ENCODE measurements around the gene SUSD1.
"Not testable (repeated sequence)": the region's sequence is repeated elsewhere in the genome, so short reads cannot be mapped to it uniquely, and the experiment has no call there.

The SUSD1 gene

DNA sequence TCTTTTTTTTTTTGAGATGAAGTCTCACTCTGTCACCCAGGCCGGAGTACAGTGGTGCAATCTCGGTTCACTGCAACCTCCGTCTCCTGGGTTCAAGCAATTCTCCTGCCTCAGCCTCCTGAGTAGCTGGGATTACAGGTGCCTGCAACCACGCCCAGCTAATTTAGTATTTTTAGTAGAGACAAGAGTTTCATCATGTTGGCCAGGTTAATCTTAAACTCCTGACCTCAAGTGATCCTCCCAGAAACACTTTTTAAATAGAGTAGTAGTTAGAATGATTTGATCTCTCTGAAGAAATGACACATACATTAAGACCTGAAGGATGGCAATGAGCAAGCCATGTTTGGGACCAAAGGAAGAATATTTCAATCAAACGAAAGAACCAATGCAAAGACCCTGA lies 46.7 kb downstream of the SUSD1 start:
- DNase-seq = not testable (repeated sequence)

DNA sequence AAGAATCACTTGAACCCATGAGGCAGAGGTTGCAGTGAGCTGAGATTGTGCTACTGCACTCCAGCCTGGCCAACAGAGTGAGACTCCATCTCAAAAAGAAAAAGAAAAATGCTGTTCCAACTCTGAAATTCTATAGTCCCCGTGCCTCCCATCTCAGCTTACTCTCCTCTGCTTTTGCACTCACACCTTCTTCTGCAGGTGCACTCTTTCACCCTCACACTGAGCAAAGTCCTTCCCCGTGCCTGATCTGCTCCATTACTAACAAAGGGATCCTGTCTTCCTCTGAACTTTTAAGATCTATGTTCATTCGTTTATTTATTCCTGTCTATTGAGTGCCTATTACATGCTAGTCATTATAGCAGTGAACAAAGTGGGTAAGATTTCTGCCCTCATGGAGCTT lies 47.8 kb downstream of the SUSD1 start:
- no peak for DNase-seq

DNA sequence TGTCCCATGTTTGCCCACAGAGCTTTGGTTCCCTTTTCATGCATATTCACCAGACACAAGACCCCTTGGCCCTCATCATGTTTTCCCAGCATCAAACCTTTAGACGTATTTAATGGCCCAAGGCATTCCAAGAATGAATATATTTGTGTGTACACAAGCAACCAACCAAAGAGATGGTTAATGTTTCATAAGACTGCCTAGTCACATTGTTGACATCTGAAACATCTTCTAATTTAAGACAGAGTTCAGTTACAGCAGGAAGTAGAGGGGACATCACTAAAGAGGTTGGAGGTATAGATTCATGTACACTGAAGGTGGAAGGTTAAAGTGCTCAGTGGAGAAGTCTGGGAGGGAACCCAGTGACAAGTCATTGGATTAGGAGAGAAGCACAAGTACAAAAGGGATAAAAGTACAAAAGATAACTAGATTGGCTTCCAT lies 49.1 kb downstream of the SUSD1 start:
- no peak for DNase-seq

DNA sequence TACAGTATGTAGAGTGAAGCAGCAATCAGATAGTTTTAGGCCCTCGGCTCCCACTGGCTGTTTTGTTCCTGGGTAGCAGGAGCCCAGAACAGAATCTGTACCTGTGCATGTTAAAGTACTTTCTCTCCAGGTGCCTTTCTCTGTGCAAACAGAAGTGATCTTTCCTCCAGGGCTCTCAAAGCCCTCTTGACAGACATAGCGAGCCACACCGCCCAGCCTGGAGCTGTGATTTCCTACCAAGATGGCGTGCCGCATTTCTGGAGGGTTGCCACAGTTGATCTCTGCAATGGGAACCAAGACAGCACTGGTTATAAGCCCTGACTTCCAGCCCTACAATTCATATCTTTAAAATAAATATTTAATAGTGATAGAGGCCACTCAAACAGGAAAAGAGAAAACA lies 50.9 kb downstream of the SUSD1 start:
- no peak for DNase-seq

GRCh38 chr9:112121633-112122032 lies 53.5 kb downstream of the SUSD1 start:
- no peak for DNase-seq

GRCh38 chr9:112120439-112120925 lies 54.6 kb downstream of the SUSD1 start:
- DNase-seq = no peak

- DNase-seq = no peak
These were observed 55.1 kb downstream of the SUSD1 start for GRCh38 chr9:112120030-112120341.

- DNase-seq = no peak
These were observed 55.7 kb downstream of the SUSD1 start for GRCh38 chr9:112119225-112120029.

DNA sequence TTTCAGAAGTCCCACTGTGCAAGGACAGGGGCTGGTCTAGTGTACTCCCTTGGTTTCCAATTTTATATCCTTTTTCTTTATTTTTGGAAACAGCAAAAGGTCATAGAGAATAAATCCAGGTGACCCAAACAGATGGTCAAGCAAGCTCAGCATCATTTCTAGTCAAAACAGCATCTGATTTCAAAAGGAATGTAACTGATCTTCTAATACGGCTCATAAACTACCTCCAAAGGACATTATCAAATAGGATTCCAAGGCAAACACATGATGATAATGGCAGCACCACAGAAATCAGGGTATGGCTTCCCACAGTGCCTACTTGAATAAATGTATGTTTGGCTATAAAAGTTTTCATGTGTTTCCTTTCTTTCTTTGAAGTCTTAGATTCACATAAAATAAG lies 57.1 kb downstream of the SUSD1 start:
- no peak for DNase-seq

DNA sequence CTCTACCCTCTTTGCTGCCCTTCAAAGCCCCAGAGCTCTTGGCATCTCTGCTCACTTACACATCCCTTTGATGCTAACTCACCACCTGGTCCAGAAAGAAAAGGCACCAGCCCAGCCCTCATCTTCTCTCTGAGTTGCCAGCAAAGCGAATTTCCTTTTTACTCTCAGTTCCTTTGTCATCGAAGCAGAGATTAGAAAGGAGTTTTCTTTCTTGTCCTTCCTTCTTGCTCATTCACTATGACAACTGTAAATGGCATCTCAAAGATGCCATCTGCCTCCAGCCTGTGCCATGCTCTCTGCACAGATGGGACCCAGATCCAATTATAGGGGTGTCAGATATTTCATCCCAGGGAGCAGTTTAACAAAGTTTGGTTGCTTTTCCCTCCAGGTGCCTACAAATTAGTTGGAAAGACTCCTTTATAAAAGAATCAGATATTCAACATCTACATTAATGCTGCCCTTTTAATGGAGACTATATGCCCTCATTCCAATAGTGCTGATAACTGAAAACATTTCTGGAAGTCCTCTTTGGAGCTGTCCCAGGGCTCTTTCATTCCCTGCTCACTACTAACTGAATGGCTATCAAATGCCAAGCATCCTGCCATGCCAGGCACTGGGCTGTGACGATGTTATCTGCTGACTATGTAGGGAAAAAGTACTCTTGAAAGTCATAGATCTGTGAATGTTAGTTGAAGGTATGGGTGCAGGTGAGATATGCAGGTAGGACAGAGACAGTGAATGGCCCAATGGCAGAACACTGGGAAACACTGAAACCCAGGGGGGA lies 58.9 kb downstream of the SUSD1 start:
- no peak for DNase-seq

DNA sequence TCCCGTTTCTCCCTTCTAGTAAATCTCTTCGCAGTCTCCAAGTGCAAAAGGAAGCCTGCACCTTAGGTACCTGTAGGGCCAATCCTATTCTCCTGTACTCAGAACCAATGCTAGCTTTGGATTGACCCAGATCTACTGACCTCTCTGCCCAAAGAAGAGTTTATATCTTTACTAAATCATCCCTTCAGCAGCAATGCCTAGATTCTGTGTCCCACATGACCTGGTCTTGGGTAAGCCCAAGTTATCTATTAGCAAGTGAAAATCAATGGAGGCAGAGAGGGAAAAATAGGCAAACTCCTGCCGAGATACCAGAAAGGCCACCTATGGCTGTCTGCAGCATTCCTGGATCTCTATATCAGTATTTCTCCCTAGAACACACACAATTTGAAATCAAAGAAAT lies 60.0 kb downstream of the SUSD1 start:
- no peak for DNase-seq

- no peak for DNase-seq
These were observed 62.0 kb downstream of the SUSD1 start for GRCh38 chr9:112112941-112113681.

GRCh38 chr9:112112519-112112918 lies 62.6 kb downstream of the SUSD1 start:
- no peak for DNase-seq

GRCh38 chr9:112111461-112111860 lies 63.6 kb downstream of the SUSD1 start:
- no peak for DNase-seq

GRCh38 chr9:112110777-112111113 lies 64.4 kb downstream of the SUSD1 start:
- DNase-seq = no peak

DNA sequence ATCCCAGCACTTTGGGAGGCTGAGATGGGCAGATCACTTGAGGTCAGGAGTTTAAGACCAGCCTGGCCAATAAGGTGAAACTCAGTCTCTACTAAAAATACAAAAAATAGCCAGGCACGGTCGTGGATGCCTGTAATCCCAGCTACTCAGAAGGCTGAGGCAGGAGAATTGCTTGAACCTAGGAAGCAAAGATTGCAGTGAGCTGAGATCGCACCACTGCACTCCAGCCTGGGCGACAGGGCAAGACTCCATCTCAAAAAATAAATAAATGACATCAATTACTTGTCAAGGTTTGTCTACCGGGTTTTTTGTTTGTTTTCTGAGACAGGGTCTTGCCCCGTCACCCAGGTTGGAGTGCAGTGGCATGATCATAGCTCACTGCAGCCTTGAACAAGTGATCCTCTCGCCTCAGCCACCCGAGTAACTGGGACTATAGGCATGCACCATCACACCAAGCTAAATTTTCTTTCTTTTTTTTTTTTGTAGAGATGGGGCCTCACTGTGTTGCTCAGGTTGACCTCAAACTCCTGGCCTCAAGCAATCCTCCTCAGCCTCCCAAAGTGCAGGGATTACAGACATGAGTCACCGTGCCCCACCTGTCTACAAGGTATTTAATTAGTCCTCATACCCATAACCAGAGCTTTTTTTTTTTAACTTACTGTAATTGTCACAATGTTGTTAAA lies 64.9 kb downstream of the SUSD1 start:
- no peak for DNase-seq

GRCh38 chr9:112104901-112105300 lies 70.2 kb downstream of the SUSD1 start:
- DNase-seq = no peak

GRCh38 chr9:112104401-112104800 lies 70.7 kb downstream of the SUSD1 start:
- no peak for DNase-seq

DNA sequence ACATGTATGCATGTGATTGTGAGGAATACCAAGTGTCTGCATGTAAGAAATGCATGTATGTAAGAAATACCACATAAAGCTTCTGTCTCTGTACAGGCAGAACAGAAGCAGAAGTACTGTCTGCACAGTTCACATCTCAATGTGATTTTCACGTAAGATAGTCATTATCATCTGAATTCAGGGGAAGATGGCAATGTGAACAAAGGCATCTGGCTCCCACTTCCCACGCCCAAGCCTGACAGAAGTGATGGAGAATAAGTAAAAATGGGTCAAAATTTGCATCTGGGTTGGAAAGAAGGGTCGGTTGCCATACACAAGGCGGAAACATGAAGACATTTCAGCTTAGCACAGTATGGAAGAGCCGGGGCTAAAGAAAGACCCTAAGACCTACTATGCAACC lies 71.7 kb downstream of the SUSD1 start:
- DNase-seq = no peak

DNA sequence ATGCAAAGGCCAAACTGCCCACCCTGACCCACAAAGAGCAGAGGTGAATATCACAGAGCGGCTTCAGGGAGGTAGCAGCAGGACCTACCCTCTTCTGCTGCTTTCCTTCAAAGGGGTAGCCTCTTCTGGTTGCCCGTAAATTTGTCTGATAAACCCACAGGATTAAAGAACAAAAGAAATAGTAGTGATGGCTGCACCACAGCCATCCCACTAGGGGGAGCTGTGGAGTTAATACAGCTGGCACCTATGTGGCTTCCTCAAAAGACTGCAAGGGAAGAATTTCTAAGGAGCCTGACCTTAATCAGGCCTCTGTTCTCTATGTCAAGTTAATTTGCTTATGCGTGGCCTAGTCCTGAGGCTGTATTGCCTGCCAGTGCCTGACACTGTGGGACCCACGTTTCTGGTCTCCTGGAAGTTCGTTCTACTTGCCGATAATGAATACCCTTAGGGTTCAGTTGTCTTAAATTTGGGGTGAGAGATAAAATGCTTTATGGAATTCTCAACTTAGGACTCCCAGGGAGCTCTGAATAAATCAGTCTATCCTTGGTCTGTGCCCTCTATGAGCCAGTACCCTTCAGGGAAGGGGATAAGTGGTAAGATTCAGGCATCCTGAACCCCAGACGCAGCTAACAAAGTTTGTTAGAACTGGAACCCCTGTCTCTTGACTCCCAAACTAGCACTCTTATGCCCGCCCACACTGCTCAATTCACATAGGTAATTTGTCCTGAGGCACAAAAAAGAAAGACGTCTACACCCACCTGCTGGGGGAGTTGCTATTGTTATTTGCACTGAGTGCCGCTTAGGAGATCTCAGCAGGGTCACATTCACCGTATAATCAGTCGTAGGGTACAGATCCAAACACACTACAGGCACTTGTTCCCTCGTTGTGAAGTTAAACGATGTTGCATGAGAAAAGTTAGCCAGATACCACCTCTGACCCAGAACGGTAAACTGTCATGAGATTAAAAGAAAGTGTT lies 77.1 kb downstream of the SUSD1 start:
- DNase-seq = no peak

- DNase-seq = no peak
These were observed 80.0 kb downstream of the SUSD1 start for GRCh38 chr9:112094948-112095681.

All from activated gamma-delta T cell (primary cell).